BE2C (cell line): Measurements from ENCODE around the gene RTN4R.

Experiments used
- DNase-seq: peaks from one replicate; pipeline ENCODE4 v3.0.0-alpha.2; 2020
- H3K27me3 ChIP-seq: fragments of 250-450 bp; sonication (Bioruptor Pico); 2 replicates; pipeline ENCODE4 v1.5.1; 2020; ENCODE audit warnings: mild to moderate bottlenecking
- H3K36me3 ChIP-seq: fragments of 250-450 bp; sonication (Bioruptor Pico); 2 replicates; pipeline ENCODE4 v1.5.1; 2020; ENCODE audit warnings: mild to moderate bottlenecking
- H3K4me1 ChIP-seq: fragments of 250-450 bp; sonication (Bioruptor Pico); 2 replicates; pipeline ENCODE4 v1.5.1; 2020
- H3K4me3 ChIP-seq: 2 replicates; pipeline ENCODE4 v1.5.1; 2011; ENCODE audit warnings: low read depth, low read length
- H3K9me3 ChIP-seq: fragments of 250-450 bp; sonication (Bioruptor Pico); 2 replicates; pipeline ENCODE4 v1.5.1; 2020
- CTCF ChIP-seq: IDR thresholded peaks from 2 replicates; pipeline ENCODE4 v1.5.1; 2012; ENCODE audit warnings: mild to moderate bottlenecking, low read depth, low read length

Gene RTN4R

GRCh38 chr22:20216863-20217499, 51.1 kb downstream of the RTN4R start:
- H3K27me3 ChIP-seq = no peaks in the 10 kb centered on the region
- no peak for TF ChIP-seq CTCF
- H3K9me3 ChIP-seq = no peaks in the 10 kb centered on the region
- DNase-seq = no peak
- no peak overlapping the region for H3K4me3 ChIP-seq
- no peaks in the 10 kb centered on the region for H3K36me3 ChIP-seq
- peaks cover 11% of the 10 kb centered on the region for H3K4me1 ChIP-seq

- no peaks in the 10 kb centered on the region for H3K9me3 ChIP-seq
- no peaks in the 10 kb centered on the region for H3K27me3 ChIP-seq
- no peak overlapping the region for H3K4me3 ChIP-seq
- H3K4me1 ChIP-seq = peaks cover 19% of the 10 kb centered on the region
- no peak for DNase-seq
- no peak for TF ChIP-seq CTCF
- H3K36me3 ChIP-seq = no peaks in the 10 kb centered on the region
Observed at GRCh38 chr22:20215742-20216141, 52.4 kb downstream of the RTN4R start.

- TF ChIP-seq CTCF = no peak
- Histone ChIP-seq H3K4me3 (no peak overlapping the region), H3K36me3 (no peaks in the 10 kb centered on the region), H3K9me3 (no peaks in the 10 kb centered on the region), H3K27me3 (no peaks in the 10 kb centered on the region), H3K4me1 (peaks cover 19% of the 10 kb centered on the region)
- DNase-seq = no peak
Observed at GRCh38 chr22:20214853-20215252, 53.3 kb downstream of the RTN4R start.

- no peaks in the 10 kb centered on the region for H3K36me3 ChIP-seq
- no peak overlapping the region for H3K4me3 ChIP-seq
- no peaks in the 10 kb centered on the region for H3K27me3 ChIP-seq
- no peak for TF ChIP-seq CTCF
- DNase-seq = no peak
- peaks cover 19% of the 10 kb centered on the region for H3K4me1 ChIP-seq
- H3K9me3 ChIP-seq = no peaks in the 10 kb centered on the region
Observed at GRCh38 chr22:20213833-20214708, 54.0 kb downstream of the RTN4R start.

- no peak for TF ChIP-seq CTCF
- no peaks in the 10 kb centered on the region for H3K9me3 ChIP-seq
- peaks cover 19% of the 10 kb centered on the region for H3K4me1 ChIP-seq
- peak; percentile 53 for DNase-seq
- H3K36me3 ChIP-seq = no peaks in the 10 kb centered on the region
- H3K4me3 ChIP-seq = peak overlapping the region; percentile 8; the same call in 1 of the 2 replicates
- H3K27me3 ChIP-seq = no peaks in the 10 kb centered on the region
Observed at GRCh38 chr22:20212754-20213699, 55.1 kb downstream of the RTN4R start.
